Ishikawa (cell line): ENCODE data around the gene DLX4.

ENCODE experiments used
- CEBPB ChIP-seq: IDR thresholded peaks from 2 replicates; pipeline ENCODE4 v1.6.1; 2012
- CREB1 ChIP-seq: IDR thresholded peaks from 2 replicates; pipeline ENCODE4 v1.6.1; 2012; ENCODE audit warnings: low read depth
- EGR1 ChIP-seq: IDR thresholded peaks from 2 replicates; pipeline ENCODE4 v1.6.1; 2012
- EP300 ChIP-seq: IDR thresholded peaks from 2 replicates; pipeline ENCODE4 v1.6.1; 2012; ENCODE audit warnings: borderline replicate concordance
- FOXM1 ChIP-seq: IDR thresholded peaks from 2 replicates; pipeline ENCODE4 v1.6.1; 2012; ENCODE audit warnings: low read depth, borderline replicate concordance
- MAX ChIP-seq: IDR thresholded peaks from 2 replicates; pipeline ENCODE4 v1.6.1; 2012
- NFIC ChIP-seq: IDR thresholded peaks from 2 replicates; pipeline ENCODE4 v1.6.1; 2012
- RAD21 ChIP-seq: IDR thresholded peaks from 2 replicates; pipeline ENCODE4 v1.6.1; 2012; ENCODE audit warnings: low read depth
- REST ChIP-seq: IDR thresholded peaks from 2 replicates; pipeline ENCODE4 v1.6.1; 2012; ENCODE audit warnings: low read depth, mild to moderate bottlenecking
- TAF1 ChIP-seq: IDR thresholded peaks from 2 replicates; pipeline ENCODE4 v1.6.1; 2012; ENCODE audit warnings: low read depth, mild to moderate bottlenecking
- TCF12 ChIP-seq: IDR thresholded peaks from 2 replicates; pipeline ENCODE4 v1.6.1; 2012; ENCODE audit warnings: low read depth
- TEAD4 ChIP-seq: IDR thresholded peaks from 2 replicates; pipeline ENCODE4 v1.6.1; 2012
- USF1 ChIP-seq: IDR thresholded peaks from 2 replicates; pipeline ENCODE4 v1.6.1; 2012
- YY1 ChIP-seq: IDR thresholded peaks from 2 replicates; pipeline ENCODE4 v1.6.1; 2012; ENCODE audit warnings: low read depth

DNA sequence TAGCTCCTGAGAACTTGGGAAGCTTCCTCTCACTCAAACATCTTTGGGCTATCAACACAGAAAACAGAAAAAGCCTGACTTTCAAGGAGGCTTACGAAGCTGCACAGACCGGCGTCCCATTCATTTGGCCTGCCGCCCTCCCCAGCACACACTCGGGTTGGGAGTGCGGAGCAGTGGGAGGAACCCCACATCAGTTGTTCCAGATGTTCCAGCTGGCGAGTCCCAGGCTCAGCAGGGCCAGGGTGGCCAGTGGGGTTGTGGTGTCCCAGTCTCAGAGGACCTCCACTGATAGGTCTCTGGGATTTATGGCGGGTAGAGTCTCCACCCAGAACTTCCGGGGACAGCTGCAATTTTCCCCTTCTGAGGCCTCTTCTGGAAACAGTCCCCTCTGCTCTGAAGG, 43.1 kb upstream of the DLX4 start:
- TF ChIP-seq CREB1 (no peak), MAX (no peak), REST (no peak), CEBPB (no peak), EP300 (no peak), TCF12 (no peak), TAF1 (no peak), FOXM1 (no peak), YY1 (no peak), EGR1 (no peak), RAD21 (no peak), TEAD4 (no peak), USF1 (no peak), NFIC (no peak)
